NOMO-1 treated with DMSO at 0.1 percent for 48 hours (cell line): ENCODE data around the gene TBCD.

Experiments used
- DNase-seq: peaks from one replicate; lab custom pipeline; 2025; ENCODE audit not compliant: unreplicated experiment; lab: John Stamatoyannopoulos, UW

TBCD gene

DNA sequence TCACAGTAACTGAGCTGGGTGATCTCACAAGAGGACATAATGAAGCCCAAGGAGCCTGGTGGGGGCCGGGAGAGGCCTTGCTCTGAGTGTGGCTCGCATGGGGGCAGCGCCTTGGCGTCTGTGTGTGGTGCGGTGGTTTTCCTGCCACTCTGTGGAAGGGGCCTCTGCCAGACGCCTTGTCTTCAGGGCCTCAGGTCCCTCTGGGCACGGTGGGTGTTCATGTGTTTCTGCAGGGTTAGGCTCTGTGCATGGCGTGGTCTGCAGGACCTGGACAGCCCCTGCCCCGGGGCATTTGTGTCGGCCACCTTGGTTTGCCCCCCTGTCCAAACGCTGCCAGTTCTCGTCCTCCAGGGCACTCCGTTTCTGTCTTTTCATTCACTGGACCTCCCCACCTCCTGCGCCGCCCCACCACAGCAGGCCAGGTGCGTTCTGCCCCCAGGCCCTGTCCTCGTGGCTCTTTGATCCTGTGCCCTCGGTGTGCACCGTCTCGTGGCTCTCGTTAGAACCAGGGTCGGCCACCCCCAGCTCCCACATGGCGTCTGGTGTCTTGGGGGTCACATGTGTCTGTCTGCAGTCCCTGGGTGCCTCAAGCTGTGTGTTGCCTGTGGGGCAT, 131.7 kb downstream of the TBCD start:
- no peak for DNase-seq

- no peak for DNase-seq
Observed at GRCh38 chr17:82884341-82884969, 132.6 kb downstream of the TBCD start.

DNA sequence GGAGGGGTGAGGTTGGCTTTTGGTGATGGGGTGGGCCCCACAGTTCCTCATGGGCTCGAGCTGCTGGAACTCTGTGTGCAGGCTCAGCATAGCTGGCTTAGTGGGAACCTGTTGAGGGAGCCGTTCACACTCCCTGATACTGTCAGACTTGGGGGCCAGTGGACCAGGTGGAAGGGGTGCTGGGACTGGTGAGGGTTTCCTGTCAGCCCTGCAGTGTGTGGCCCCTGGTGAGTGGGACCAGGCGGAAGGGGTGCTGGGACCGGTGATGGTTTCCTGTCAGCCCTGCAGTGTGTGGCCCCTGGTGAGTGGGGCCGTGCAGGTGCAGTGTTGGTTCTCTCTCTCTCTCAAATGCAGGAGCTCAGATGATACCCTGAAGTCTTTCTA, 133.1 kb downstream of the TBCD start:
- no peak for DNase-seq

DNA sequence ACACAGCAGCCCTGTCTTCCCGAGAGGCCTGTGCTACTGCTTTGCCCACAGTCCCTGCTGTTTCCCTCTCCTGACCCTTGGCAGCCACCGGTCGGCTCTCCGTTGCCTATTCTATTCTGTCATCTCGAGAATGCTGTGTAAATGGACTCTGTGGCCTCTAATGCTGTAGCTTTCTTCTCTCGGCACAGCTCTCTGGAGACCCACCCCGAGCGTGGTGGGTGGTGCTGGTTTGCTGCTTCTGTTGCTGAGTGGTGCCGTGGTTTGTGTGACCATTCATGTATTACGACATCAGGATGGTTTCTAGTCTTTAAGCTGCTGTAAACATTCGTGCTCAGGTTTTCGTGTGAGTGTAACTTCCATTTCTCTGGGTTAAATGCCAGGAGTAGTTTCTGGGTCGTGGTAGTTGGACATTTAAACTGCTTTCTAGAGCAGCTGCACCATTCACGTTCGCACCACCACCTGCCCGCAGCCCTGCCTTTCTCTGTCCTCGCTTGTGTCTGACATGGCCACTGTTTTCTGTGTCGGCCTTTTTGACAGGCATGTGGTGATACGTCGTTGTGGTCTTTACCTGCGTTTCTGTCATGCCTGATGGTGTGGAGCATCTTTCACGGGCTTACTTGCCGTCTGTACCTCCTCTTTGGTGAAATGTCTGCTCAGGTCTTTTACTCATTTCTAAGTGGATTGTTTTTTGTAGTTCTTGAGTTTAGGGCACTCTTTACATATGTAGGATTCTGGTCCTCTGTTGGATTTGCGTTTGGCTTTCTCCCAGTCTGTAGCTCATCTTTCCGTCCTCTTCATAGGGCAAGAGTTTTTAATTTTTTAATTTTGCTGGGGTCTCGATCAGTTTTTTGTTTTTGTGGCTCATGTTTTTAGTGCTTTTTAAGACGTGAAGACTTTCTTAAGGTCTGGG, 135.6 kb downstream of the TBCD start:
- peak; percentile 77 for DNase-seq

DNA sequence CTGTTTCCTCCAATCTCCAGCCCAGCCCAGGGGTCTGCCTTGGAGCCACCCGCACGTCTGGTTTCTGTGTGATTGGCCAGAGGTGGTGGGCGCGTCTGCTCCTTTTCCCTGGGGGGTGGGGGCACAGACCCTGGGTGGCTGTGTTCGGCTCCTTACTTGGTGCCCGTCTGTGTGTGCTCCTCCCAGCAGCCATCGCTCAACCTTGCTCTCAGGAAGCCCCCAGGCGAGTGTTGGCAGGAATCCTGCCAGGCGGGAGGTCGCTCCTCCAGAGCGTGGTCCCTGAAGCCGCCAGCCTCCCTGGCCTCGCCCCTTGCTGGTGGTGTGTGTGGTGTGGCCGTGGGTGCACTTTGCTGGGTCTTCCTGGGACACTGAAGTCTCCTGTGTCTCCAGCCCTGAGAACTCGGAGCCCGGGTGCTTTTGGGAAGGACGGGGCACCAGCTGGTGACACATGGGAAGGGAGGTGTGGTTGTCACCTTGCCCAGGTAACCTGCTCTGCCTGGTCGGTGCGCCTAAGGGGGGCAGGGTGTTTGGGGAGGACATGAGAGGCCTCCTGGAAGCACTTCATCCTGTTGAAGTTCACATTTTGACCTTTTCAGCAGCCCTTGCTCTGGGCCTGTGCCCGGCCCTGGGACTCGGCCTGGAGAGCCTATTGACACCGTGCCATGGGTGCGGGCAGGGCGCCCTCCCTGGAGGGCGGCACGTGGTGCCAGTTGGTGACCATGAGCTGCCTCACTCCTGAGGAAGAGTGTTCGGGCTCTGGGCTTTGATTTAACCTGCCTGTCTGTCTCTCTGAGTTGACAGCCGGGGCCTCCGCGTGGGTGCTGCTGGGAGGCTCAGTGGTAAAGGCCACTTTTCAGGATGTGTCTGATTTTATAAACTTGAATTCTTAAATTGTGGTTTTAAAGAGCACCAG, 137.0 kb downstream of the TBCD start:
- no peak for DNase-seq

GRCh38 chr17:82889496-82890338, 137.9 kb downstream of the TBCD start:
- DNase-seq = no peak

- DNase-seq = no peak
Observed at GRCh38 chr17:82890339-82890730, 138.5 kb downstream of the TBCD start.

DNA sequence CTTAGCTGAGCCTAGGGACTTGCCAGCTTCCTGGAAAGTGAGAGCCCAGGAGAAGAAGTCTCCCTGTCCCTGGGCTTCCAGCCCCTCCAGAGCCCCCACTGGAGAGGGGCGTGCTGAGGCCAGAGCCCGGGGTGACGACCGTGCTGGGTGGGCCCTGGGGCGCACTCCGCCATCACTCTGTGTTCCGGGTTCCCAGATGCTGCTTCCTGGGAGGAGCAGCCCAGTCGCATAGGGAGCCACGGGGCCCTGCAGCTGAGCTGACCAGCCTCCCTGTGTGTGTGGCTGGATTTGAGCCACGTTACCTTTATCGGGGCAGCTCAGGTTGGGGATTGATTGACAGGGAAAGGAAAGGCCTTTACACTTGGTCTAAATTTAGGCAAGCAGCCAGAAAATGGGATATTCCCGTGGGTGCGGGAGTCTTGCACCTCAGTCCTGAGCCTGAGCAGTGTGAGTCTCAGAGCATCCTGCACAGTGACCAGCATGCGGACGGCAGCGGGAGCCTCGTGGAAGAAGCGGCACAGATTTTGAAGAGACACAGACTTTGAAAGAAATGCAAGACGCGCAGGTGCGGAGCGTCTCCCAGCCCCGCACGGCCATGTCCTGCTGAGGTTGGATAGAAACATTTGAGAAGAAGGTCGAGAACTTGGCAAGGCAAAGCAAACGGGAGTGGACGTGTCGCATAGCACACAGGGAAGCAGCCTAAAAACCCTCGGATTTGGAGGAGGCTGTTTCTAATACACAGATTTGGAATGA, 139.2 kb downstream of the TBCD start:
- no peak for DNase-seq

GRCh38 chr17:82891911-82892310, 140.0 kb downstream of the TBCD start:
- DNase-seq = no peak

- DNase-seq = no peak
Observed at GRCh38 chr17:82892899-82893565, 141.2 kb downstream of the TBCD start.

GRCh38 chr17:82893779-82894178, 141.9 kb downstream of the TBCD start:
- no peak for DNase-seq

DNA sequence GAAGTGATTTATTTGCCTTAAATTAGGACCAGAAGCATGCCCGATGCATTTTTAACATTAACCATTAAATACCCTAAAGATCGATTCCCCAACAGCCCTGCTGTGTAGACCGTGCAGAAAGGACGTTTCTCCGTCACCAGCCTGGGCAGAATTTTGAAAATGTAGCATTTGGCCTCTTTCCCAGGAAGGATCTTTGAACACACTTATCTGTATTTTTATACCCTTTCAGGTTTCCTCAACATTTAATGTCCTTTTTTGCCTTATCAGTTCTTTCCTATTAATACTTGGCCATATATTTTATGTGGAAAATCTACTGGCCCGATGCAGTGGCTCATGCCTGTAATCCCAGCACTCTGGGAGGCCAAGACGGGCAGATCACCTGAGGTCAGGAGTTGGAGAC, 142.5 kb downstream of the TBCD start:
- no peak for DNase-seq

GRCh38 chr17:82895087-82895486, 143.2 kb downstream of the TBCD start:
- DNase-seq = no peak

GRCh38 chr17:82896071-82897000, 144.5 kb downstream of the TBCD start:
- DNase-seq = no peak

- no peak for DNase-seq
Observed at GRCh38 chr17:82897514-82898249, 145.8 kb downstream of the TBCD start.

DNA sequence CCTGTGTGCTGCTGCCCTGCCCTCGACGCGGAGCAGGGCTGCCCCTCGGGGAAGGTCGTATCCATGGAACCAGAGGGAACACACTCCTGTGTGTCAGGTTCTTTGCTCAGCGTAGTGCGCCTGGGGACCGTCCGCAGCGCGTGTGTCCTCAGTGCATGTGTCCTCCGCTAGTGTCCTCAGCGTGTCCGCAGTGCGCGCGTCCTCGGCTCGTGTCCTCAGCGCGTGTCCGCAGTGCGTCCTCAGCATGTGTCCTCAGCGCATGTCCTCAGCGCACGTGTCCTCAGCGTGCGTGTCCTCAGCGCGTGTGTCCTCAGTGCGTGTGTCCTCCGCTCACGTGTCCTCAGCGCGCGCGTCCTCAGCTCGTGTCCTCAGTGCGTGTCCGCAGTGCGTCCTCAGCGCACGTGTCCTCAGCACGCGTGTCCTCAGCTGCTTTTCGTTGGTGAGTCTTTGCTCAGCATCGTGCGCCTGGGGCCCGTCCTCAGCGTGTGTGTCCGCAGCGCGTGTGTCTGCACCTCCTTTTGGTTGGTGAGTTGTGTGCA, 147.2 kb downstream of the TBCD start:
- no peak for DNase-seq

- DNase-seq = no peak
Observed at GRCh38 chr17:82899941-82900340, 148.1 kb downstream of the TBCD start.
